ENCODE measurements around the gene TPM2. TPM values are rescaled to one million over a fixed set of nuclear protein-coding genes. Genes with fewer than 3 reads are reported as not detected.
A peak's percentile ranks its signal among the peaks of the same experiment; 100 is the strongest.

TPM2 gene
- total and polyA plus RNA-seq, 10 of the 15 experiments (the other 5 are each of a cell fraction or from before 2014, with no cell fraction given), result 0.11 to 9.3 (median 1.1) TPM

DNA sequence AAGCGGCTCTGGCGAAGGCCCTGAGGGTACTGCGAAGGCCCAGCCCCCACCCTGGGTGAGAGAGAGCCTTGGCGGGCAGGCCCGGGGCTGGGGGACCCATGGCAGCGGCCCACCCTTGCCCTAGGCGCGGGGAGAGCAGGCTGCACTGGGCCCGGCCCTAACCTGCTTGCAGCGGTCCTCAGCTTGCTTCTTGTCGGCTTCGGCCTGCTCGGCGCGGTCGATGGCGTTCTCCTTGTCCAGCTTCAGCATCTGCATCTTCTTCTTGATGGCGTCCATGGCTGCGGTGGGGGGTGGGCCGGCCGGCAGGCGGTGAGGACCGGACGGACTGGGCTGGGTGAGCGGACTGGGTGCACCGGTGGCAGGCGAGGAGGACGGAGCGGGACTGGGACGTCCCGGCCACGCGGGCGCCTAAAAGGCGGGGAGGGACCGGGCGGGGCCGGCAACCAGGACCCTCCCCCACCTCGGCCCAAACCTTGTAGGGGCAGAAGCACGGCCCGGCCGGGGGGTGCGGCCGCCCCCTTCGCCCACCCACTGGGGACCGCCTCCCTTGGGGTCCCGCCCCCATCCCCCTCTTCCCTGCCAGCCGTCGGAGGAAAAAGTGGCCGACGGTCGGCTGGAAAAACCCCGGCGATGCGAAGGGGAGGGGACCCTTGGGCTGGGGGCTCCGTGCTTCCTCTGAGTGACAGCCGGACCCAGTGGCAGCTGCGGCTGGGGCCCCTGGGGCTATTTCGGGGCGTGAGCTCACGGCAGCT lies at the start of gene TPM2 (continued):
- TF ChIP-seq TBL1XR1 (IDR thresholded peaks at IDR 0.05; ENCODE audit: low read depth, low read length) (no peak), IKZF1 (conservative IDR thresholded peaks at IDR 0.05) (peak; percentile 44), TCF3 (IDR thresholded peaks at IDR 0.05; ENCODE audit: borderline replicate concordance, insufficient read depth, low read depth, low read length) (no peak), BHLHE40 (IDR thresholded peaks at IDR 0.05; ENCODE audit: borderline replicate concordance in 1 of 2, low read depth in 2 of 2, low read length in 1 of 2) (no peak; a peak in 1 of 4 replicates), KDM1A (IDR thresholded peaks at IDR 0.05; ENCODE audit: borderline replicate concordance) (no peak), IRF4 (IDR thresholded peaks at IDR 0.05; ENCODE audit: low read depth, low read length) (no peak), ZNF384 (IDR thresholded peaks at IDR 0.05; ENCODE audit: borderline replicate concordance, low read depth, low read length) (no peak), JUNB (IDR thresholded peaks at IDR 0.05) (no peak), GABPA (IDR thresholded peaks at IDR 0.05; ENCODE audit: low read depth) (no peak), MTA3 (IDR thresholded peaks at IDR 0.05; ENCODE audit: borderline replicate concordance, low read length) (no peak), ZSCAN29 (IDR thresholded peaks at IDR 0.05) (no peak), ZNF274 (IDR thresholded peaks at IDR 0.05; ENCODE audit: insufficient read depth, insufficient read length) (no peak), MYB (IDR thresholded peaks at IDR 0.05; ENCODE audit: borderline replicate concordance, low read depth, low read length) (no peak)
- TF ChIP-seq, protein P1, sequence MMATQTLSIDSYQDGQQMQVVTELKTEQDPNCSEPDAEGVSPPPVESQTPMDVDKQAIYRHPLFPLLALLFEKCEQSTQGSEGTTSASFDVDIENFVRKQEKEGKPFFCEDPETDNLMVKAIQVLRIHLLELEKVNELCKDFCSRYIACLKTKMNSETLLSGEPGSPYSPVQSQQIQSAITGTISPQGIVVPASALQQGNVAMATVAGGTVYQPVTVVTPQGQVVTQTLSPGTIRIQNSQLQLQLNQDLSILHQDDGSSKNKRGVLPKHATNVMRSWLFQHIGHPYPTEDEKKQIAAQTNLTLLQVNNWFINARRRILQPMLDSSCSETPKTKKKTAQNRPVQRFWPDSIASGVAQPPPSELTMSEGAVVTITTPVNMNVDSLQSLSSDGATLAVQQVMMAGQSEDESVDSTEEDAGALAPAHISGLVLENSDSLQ (IDR thresholded peaks at IDR 0.05), result peak; percentile 89
- TF ChIP-seq, protein P2, sequence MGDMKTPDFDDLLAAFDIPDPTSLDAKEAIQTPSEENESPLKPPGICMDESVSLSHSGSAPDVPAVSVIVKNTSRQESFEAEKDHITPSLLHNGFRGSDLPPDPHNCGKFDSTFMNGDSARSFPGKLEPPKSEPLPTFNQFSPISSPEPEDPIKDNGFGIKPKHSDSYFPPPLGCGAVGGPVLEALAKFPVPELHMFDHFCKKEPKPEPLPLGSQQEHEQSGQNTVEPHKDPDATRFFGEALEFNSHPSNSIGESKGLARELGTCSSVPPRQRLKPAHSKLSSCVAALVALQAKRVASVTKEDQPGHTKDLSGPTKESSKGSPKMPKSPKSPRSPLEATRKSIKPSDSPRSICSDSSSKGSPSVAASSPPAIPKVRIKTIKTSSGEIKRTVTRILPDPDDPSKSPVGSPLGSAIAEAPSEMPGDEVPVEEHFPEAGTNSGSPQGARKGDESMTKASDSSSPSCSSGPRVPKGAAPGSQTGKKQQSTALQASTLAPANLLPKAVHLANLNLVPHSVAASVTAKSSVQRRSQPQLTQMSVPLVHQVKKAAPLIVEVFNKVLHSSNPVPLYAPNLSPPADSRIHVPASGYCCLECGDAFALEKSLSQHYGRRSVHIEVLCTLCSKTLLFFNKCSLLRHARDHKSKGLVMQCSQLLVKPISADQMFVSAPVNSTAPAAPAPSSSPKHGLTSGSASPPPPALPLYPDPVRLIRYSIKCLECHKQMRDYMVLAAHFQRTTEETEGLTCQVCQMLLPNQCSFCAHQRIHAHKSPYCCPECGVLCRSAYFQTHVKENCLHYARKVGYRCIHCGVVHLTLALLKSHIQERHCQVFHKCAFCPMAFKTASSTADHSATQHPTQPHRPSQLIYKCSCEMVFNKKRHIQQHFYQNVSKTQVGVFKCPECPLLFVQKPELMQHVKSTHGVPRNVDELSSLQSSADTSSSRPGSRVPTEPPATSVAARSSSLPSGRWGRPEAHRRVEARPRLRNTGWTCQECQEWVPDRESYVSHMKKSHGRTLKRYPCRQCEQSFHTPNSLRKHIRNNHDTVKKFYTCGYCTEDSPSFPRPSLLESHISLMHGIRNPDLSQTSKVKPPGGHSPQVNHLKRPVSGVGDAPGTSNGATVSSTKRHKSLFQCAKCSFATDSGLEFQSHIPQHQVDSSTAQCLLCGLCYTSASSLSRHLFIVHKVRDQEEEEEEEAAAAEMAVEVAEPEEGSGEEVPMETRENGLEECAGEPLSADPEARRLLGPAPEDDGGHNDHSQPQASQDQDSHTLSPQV (IDR thresholded peaks at IDR 0.05), result no peak
- TF ChIP-seq, protein P3, sequence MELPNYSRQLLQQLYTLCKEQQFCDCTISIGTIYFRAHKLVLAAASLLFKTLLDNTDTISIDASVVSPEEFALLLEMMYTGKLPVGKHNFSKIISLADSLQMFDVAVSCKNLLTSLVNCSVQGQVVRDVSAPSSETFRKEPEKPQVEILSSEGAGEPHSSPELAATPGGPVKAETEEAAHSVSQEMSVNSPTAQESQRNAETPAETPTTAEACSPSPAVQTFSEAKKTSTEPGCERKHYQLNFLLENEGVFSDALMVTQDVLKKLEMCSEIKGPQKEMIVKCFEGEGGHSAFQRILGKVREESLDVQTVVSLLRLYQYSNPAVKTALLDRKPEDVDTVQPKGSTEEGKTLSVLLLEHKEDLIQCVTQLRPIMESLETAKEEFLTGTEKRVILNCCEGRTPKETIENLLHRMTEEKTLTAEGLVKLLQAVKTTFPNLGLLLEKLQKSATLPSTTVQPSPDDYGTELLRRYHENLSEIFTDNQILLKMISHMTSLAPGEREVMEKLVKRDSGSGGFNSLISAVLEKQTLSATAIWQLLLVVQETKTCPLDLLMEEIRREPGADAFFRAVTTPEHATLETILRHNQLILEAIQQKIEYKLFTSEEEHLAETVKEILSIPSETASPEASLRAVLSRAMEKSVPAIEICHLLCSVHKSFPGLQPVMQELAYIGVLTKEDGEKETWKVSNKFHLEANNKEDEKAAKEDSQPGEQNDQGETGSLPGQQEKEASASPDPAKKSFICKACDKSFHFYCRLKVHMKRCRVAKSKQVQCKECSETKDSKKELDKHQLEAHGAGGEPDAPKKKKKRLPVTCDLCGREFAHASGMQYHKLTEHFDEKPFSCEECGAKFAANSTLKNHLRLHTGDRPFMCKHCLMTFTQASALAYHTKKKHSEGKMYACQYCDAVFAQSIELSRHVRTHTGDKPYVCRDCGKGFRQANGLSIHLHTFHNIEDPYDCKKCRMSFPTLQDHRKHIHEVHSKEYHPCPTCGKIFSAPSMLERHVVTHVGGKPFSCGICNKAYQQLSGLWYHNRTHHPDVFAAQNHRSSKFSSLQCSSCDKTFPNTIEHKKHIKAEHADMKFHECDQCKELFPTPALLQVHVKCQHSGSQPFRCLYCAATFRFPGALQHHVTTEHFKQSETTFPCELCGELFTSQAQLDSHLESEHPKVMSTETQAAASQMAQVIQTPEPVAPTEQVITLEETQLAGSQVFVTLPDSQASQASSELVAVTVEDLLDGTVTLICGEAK (IDR thresholded peaks at IDR 0.05; ENCODE audit: borderline replicate concordance), result no peak
- TF ChIP-seq, protein P4, sequence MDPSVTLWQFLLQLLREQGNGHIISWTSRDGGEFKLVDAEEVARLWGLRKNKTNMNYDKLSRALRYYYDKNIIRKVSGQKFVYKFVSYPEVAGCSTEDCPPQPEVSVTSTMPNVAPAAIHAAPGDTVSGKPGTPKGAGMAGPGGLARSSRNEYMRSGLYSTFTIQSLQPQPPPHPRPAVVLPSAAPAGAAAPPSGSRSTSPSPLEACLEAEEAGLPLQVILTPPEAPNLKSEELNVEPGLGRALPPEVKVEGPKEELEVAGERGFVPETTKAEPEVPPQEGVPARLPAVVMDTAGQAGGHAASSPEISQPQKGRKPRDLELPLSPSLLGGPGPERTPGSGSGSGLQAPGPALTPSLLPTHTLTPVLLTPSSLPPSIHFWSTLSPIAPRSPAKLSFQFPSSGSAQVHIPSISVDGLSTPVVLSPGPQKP (IDR thresholded peaks at IDR 0.05; ENCODE audit: low read depth, low read length), result no peak
